Measurements from ENCODE around the gene POLR2E.

The POLR2E gene

GRCh38 chr19:1049106-1049505, 46.1 kb downstream of the POLR2E start:
- no peaks in the 10 kb centered on the region for H3K36me3 ChIP-seq (ENCODE audit: control insufficient read depth, insufficient read depth, low read length)
- H3K27ac ChIP-seq (ENCODE audit: low read depth, low read length), result no peak overlapping the region
- no peak overlapping the region for H3K9ac ChIP-seq (ENCODE audit: low read depth, low read length)
- no peak overlapping the region for H3K4me3 ChIP-seq (ENCODE audit: low read depth, low read length)
- no peaks in the 10 kb centered on the region for H3K4me1 ChIP-seq (ENCODE audit: control insufficient read depth, insufficient read depth, low read length)
- H3K27me3 ChIP-seq (ENCODE audit: control insufficient read depth, insufficient read depth, low read length), result no peaks in the 10 kb centered on the region
- no peaks in the 10 kb centered on the region for H3K9me3 ChIP-seq (ENCODE audit: control insufficient read depth, insufficient read depth, low read length)

- H3K27me3 ChIP-seq (ENCODE audit: control insufficient read depth, insufficient read depth, low read length), result no peaks in the 10 kb centered on the region
- no peaks in the 10 kb centered on the region for H3K9me3 ChIP-seq (ENCODE audit: control insufficient read depth, insufficient read depth, low read length)
- H3K4me1 ChIP-seq (ENCODE audit: control insufficient read depth, insufficient read depth, low read length), result no peaks in the 10 kb centered on the region
- no peak overlapping the region for H3K27ac ChIP-seq (ENCODE audit: low read depth, low read length)
- H3K4me3 ChIP-seq (ENCODE audit: low read depth, low read length), result no peak overlapping the region
- no peaks in the 10 kb centered on the region for H3K36me3 ChIP-seq (ENCODE audit: control insufficient read depth, insufficient read depth, low read length)
- H3K9ac ChIP-seq (ENCODE audit: low read depth, low read length), result no peak overlapping the region
Observed at GRCh38 chr19:1047696-1048147, 47.5 kb downstream of the POLR2E start.

GRCh38 chr19:1046836-1047695, 48.1 kb downstream of the POLR2E start:
- Histone ChIP-seq H3K9me3 (ENCODE audit: control insufficient read depth, insufficient read depth, low read length) (no peaks in the 10 kb centered on the region), H3K27ac (ENCODE audit: low read depth, low read length) (no peak overlapping the region), H3K27me3 (ENCODE audit: control insufficient read depth, insufficient read depth, low read length) (no peaks in the 10 kb centered on the region), H3K9ac (ENCODE audit: low read depth, low read length) (no peak overlapping the region), H3K36me3 (ENCODE audit: control insufficient read depth, insufficient read depth, low read length) (no peaks in the 10 kb centered on the region), H3K4me3 (ENCODE audit: low read depth, low read length) (no peak overlapping the region), H3K4me1 (ENCODE audit: control insufficient read depth, insufficient read depth, low read length) (no peaks in the 10 kb centered on the region)

- Histone ChIP-seq H3K27me3 (ENCODE audit: control insufficient read depth, insufficient read depth, low read length) (no peaks in the 10 kb centered on the region), H3K27ac (ENCODE audit: low read depth, low read length) (no peak overlapping the region), H3K4me1 (ENCODE audit: control insufficient read depth, insufficient read depth, low read length) (no peaks in the 10 kb centered on the region), H3K4me3 (ENCODE audit: low read depth, low read length) (no peak overlapping the region), H3K9me3 (ENCODE audit: control insufficient read depth, insufficient read depth, low read length) (no peaks in the 10 kb centered on the region), H3K9ac (ENCODE audit: low read depth, low read length) (no peak overlapping the region), H3K36me3 (ENCODE audit: control insufficient read depth, insufficient read depth, low read length) (no peaks in the 10 kb centered on the region)
Observed at GRCh38 chr19:1046117-1046626, 49.0 kb downstream of the POLR2E start.

GRCh38 chr19:1045247-1045603, 50.0 kb downstream of the POLR2E start:
- Histone ChIP-seq H3K9ac (ENCODE audit: low read depth, low read length) (no peak overlapping the region), H3K9me3 (ENCODE audit: control insufficient read depth, insufficient read depth, low read length) (no peaks in the 10 kb centered on the region), H3K4me1 (ENCODE audit: control insufficient read depth, insufficient read depth, low read length) (0 out of 2 replicates have a peak, but pooled peaks cover 3% of the 10 kb centered on the region), H3K27me3 (ENCODE audit: control insufficient read depth, insufficient read depth, low read length) (no peaks in the 10 kb centered on the region), H3K36me3 (ENCODE audit: control insufficient read depth, insufficient read depth, low read length) (no peaks in the 10 kb centered on the region), H3K27ac (ENCODE audit: low read depth, low read length) (no peak overlapping the region), H3K4me3 (ENCODE audit: low read depth, low read length) (no peak overlapping the region)

GRCh38 chr19:1042689-1043511, 52.3 kb downstream of the POLR2E start:
- Histone ChIP-seq H3K27ac (ENCODE audit: low read depth, low read length) (no peak overlapping the region), H3K9me3 (ENCODE audit: control insufficient read depth, insufficient read depth, low read length) (no peaks in the 10 kb centered on the region), H3K4me3 (ENCODE audit: low read depth, low read length) (no peak overlapping the region), H3K36me3 (ENCODE audit: control insufficient read depth, insufficient read depth, low read length) (peaks cover 11% of the 10 kb centered on the region), H3K27me3 (ENCODE audit: control insufficient read depth, insufficient read depth, low read length) (no peaks in the 10 kb centered on the region), H3K4me1 (ENCODE audit: control insufficient read depth, insufficient read depth, low read length) (0 out of 2 replicates have a peak, but pooled peaks cover 6% of the 10 kb centered on the region), H3K9ac (ENCODE audit: low read depth, low read length) (no peak overlapping the region)

GRCh38 chr19:1041835-1042685, 53.1 kb downstream of the POLR2E start:
- H3K27me3 ChIP-seq (ENCODE audit: control insufficient read depth, insufficient read depth, low read length), result no peaks in the 10 kb centered on the region
- H3K4me3 ChIP-seq (ENCODE audit: low read depth, low read length), result no peak overlapping the region
- H3K27ac ChIP-seq (ENCODE audit: low read depth, low read length), result no peak overlapping the region
- H3K4me1 ChIP-seq (ENCODE audit: control insufficient read depth, insufficient read depth, low read length), result 0 out of 2 replicates have a peak, but pooled peaks cover 6% of the 10 kb centered on the region
- no peaks in the 10 kb centered on the region for H3K9me3 ChIP-seq (ENCODE audit: control insufficient read depth, insufficient read depth, low read length)
- no peak overlapping the region for H3K9ac ChIP-seq (ENCODE audit: low read depth, low read length)
- peaks cover 18% of the 10 kb centered on the region for H3K36me3 ChIP-seq (ENCODE audit: control insufficient read depth, insufficient read depth, low read length)

- H3K36me3 ChIP-seq (ENCODE audit: control insufficient read depth, insufficient read depth, low read length), result peaks cover 23% of the 10 kb centered on the region
- H3K9ac ChIP-seq (ENCODE audit: low read depth, low read length), result no peak overlapping the region
- no peak overlapping the region for H3K27ac ChIP-seq (ENCODE audit: low read depth, low read length)
- no peaks in the 10 kb centered on the region for H3K27me3 ChIP-seq (ENCODE audit: control insufficient read depth, insufficient read depth, low read length)
- H3K4me1 ChIP-seq (ENCODE audit: control insufficient read depth, insufficient read depth, low read length), result 0 out of 2 replicates have a peak, but pooled peaks cover 6% of the 10 kb centered on the region
- peak overlapping the region; percentile 74; the same call in 1 of the 2 replicates for H3K4me3 ChIP-seq (ENCODE audit: low read depth, low read length)
- no peaks in the 10 kb centered on the region for H3K9me3 ChIP-seq (ENCODE audit: control insufficient read depth, insufficient read depth, low read length)
Observed at GRCh38 chr19:1041272-1041834, 53.8 kb downstream of the POLR2E start.

GRCh38 chr19:1040476-1041271, 54.5 kb downstream of the POLR2E start:
- Histone ChIP-seq H3K27ac (ENCODE audit: low read depth, low read length) (peak overlapping the region; percentile 69), H3K9me3 (ENCODE audit: control insufficient read depth, insufficient read depth, low read length) (no peaks in the 10 kb centered on the region), H3K27me3 (ENCODE audit: control insufficient read depth, insufficient read depth, low read length) (no peaks in the 10 kb centered on the region), H3K36me3 (ENCODE audit: control insufficient read depth, insufficient read depth, low read length) (peaks cover 30% of the 10 kb centered on the region), H3K4me3 (ENCODE audit: low read depth, low read length) (peak overlapping the region; percentile 74), H3K4me1 (ENCODE audit: control insufficient read depth, insufficient read depth, low read length) (0 out of 2 replicates have a peak, but pooled peaks cover 6% of the 10 kb centered on the region), H3K9ac (ENCODE audit: low read depth, low read length) (peak overlapping the region; percentile 48)
